Endothelial cell of umbilical vein (primary cell): ENCODE results near the gene RALGPS2. TPM values are rescaled to one million over a fixed set of nuclear protein-coding genes. Genes with fewer than 3 reads are reported as not detected.

Experiments
- BruUV-seq: library from RNA; stranded (reverse); fragments of 400-500 nt; replicated peaks from 2 replicates; lab custom pipeline; 2021; lab: Mats Ljungman, UMichigan
- CTCF ChIA-PET: fragments of 300-600, 350-600 bp; sonication (Branson Sonifier 250); formaldehyde crosslinking; loops from one replicate; lab custom pipeline; 2021; ENCODE audit warnings: antibody characterized with exemption, inconsistent platforms; lab: Charles Lee
- POLR2A ChIA-PET: fragments of 300-600, 350-600 bp; sonication (Branson Sonifier 250); formaldehyde crosslinking; loops from one replicate; lab custom pipeline; 2021; ENCODE audit warnings: antibody characterized with exemption, inconsistent platforms; lab: Charles Lee
- DNase-seq: peaks from one replicate; pipeline ENCODE4 v3.0.0-alpha.2; 2011; ENCODE audit warnings: low read depth, low spot score
- FAIRE-seq: peaks from 2 replicates; lab custom pipeline; 2011; peaks lifted over from hg19 to GRCh38; lab: Jason Lieb, UNC
- H2AFZ ChIP-seq: 2 replicates; pipeline ENCODE4 v1.6.0; 2012; ENCODE audit warnings: low read depth, low read length, control low read depth, inconsistent platforms
- H3K27ac ChIP-seq: 2 replicates; pipeline ENCODE4 v1.5.1; 2011; ENCODE audit warnings: low read depth, mild to moderate bottlenecking, control low read depth, low read length, moderate library complexity; ENCODE audit not compliant: insufficient read depth
- H3K27me3 ChIP-seq, 2 experiments: 2 replicates each; pipeline versions ENCODE4 v1.6.0 to v1.6.1; 2011; ENCODE audit warnings: low read length in 2 of 2, mixed read lengths in 1 of 2; ENCODE audit not compliant: control insufficient read depth in 2 of 2, insufficient read depth in 2 of 2
- H3K36me3 ChIP-seq, 2 experiments: 2 replicates in 1 of 2; 3 replicates in 1 of 2; pipeline ENCODE4 v1.5.1; 2011; ENCODE audit warnings: low read length in 2 of 2, mild to moderate bottlenecking in 1 of 2, moderate library complexity in 1 of 2; ENCODE audit not compliant: control insufficient read depth in 2 of 2, insufficient read depth in 2 of 2; ENCODE audit errors: extremely low read depth in 1 of 2
- H3K4me1 ChIP-seq: 3 replicates; pipeline ENCODE4 v1.5.1; 2011; ENCODE audit warnings: mild to moderate bottlenecking, low read length; ENCODE audit not compliant: control insufficient read depth, insufficient read depth; ENCODE audit errors: extremely low read depth
- H3K4me2 ChIP-seq: 2 replicates; pipeline ENCODE4 v1.6.1; 2011; ENCODE audit warnings: low read length, control low read depth, mixed read lengths; ENCODE audit not compliant: insufficient read depth
- H3K4me3 ChIP-seq, 3 experiments: fragments of 200-600 bp in 1 of 3; sonication (generic), shearing (Covaris generic) in 1 of 3; replicated peaks in 1 of 3; 2 replicates each; pipeline ENCODE4 v1.5.1; 2011 to 2016; ENCODE audit warnings: control low read depth in 3 of 3, low read length in 3 of 3, mild to moderate bottlenecking in 2 of 3, inconsistent platforms in 1 of 3, low read depth in 1 of 3, moderate library complexity in 1 of 3; ENCODE audit not compliant: insufficient read depth in 1 of 3
- H3K79me2 ChIP-seq: 2 replicates; pipeline ENCODE4 v1.6.0; 2012; ENCODE audit warnings: low read length, inconsistent platforms; ENCODE audit not compliant: control insufficient read depth, insufficient read depth
- H3K9ac ChIP-seq: replicated peaks from 2 replicates; pipeline ENCODE3; 2011; ENCODE audit warnings: low read length, control low read depth; ENCODE audit not compliant: insufficient read depth; ENCODE audit errors: extremely low read depth
- H3K9me1 ChIP-seq: replicated peaks from 3 replicates; pipeline ENCODE4 v1.6.0; 2011; ENCODE audit warnings: mild to moderate bottlenecking, low read length; ENCODE audit not compliant: control insufficient read depth, insufficient read depth; ENCODE audit errors: extremely low read depth
- H3K9me3 ChIP-seq: replicated peaks from 2 replicates; pipeline ENCODE4 v1.5.1; 2012; ENCODE audit warnings: low read length, inconsistent platforms; ENCODE audit not compliant: control insufficient read depth, insufficient read depth
- H4K20me1 ChIP-seq: replicated peaks from 2 replicates; pipeline ENCODE3; 2011; ENCODE audit warnings: mild to moderate bottlenecking, low read length; ENCODE audit not compliant: control insufficient read depth, insufficient read depth; ENCODE audit errors: extremely low read depth
- EZH2 ChIP-seq: IDR thresholded peaks from 2 replicates; pipeline ENCODE4 v1.6.1; 2012; ENCODE audit warnings: borderline replicate concordance, low read depth, mild to moderate bottlenecking, moderate library complexity, low read length, inconsistent platforms; ENCODE audit not compliant: severe bottlenecking
- FOS ChIP-seq: IDR thresholded peaks from 2 replicates; pipeline ENCODE4 v1.6.1; 2011; ENCODE audit warnings: mild to moderate bottlenecking, low read length, moderate library complexity, borderline replicate concordance; ENCODE audit not compliant: insufficient read depth
- GATA2 ChIP-seq: IDR thresholded peaks from 2 replicates; pipeline ENCODE4 v1.7.0; 2011; ENCODE audit warnings: low read depth, mild to moderate bottlenecking, moderate library complexity, mixed read lengths, low read length; ENCODE audit not compliant: insufficient read length, insufficient read depth
- JUN ChIP-seq: IDR thresholded peaks from 2 replicates; pipeline ENCODE4 v1.6.1; 2011; ENCODE audit warnings: borderline replicate concordance, low read depth; ENCODE audit not compliant: insufficient read length, insufficient read depth
- MYC ChIP-seq: IDR thresholded peaks from one replicate; pipeline ENCODE4 v1.6.1; 2011; ENCODE audit warnings: mild to moderate bottlenecking, low read depth, low read length
- POLR2A ChIP-seq: IDR thresholded peaks from 2 replicates; pipeline ENCODE4 v1.6.1; 2012; ENCODE audit warnings: low read depth, mild to moderate bottlenecking, control low read depth, low read length
- POLR2AphosphoS5 ChIP-seq: IDR thresholded peaks from 2 replicates; pipeline ENCODE4 v1.6.1; 2012; ENCODE audit warnings: low read depth, mild to moderate bottlenecking, control low read depth, low read length, moderate library complexity; ENCODE audit not compliant: insufficient read depth
- dilution Hi-C: fragments of 300-500 bp; cut with MboI; formaldehyde crosslinking; loops from one replicate; pipeline ENCODE4 v1.15.0; 2019; ENCODE audit warnings: low sequenced_read_pairs; ENCODE audit not compliant: extremely low pct_ligation_motif_present
- intact Hi-C: fragments of 100-400 bp; cut with micrococcal nuclease; formaldehyde crosslinking; loops from one replicate; pipeline ENCODE4 v1.10.0; 2022
- polyA plus RNA-seq, 4 experiments: library from polyadenylated mRNA; depleted of rRNA in 3 of 4; stranded (reverse) in 3 of 4; unstranded in 1 of 4; fragments of >200 nt; gene quantifications; 2 replicates each; pipeline versions ENCODE4 v1.2.1 to v1.2.3, GENCODE V29; 2011 to 2012; ENCODE audit warnings: missing spikeins in 1 of 4
- total RNA-seq: library from RNA; stranded (reverse); gene quantifications from 2 replicates; pipeline ENCODE4 v1.2.3, GENCODE V29; 2021
- TF ChIP-seq, protein P1 (sequence below): IDR thresholded peaks from 2 replicates; pipeline ENCODE4 v1.6.1; 2011; ENCODE audit not compliant: insufficient read depth, insufficient read length
- TF ChIP-seq, protein P2 (sequence below), 2 donors: IDR thresholded peaks; 1 replicate in 1 of 2; 2 replicates in 1 of 2; pipeline ENCODE4 v1.5.1; 2011; ENCODE audit warnings: low read length in 2 of 2, mild to moderate bottlenecking in 2 of 2, moderate library complexity in 2 of 2, control low read depth in 1 of 2, inconsistent platforms in 1 of 2, low read depth in 1 of 2; ENCODE audit not compliant: insufficient read depth in 1 of 2; ENCODE audit errors: extremely low read depth in 1 of 2

Gene RALGPS2
- total and polyA plus RNA-seq, 2 donors (not counting 3 experiments of a cell fraction or from before 2014, with no cell fraction given): 4.6 to 27.7 TPM

DNA sequence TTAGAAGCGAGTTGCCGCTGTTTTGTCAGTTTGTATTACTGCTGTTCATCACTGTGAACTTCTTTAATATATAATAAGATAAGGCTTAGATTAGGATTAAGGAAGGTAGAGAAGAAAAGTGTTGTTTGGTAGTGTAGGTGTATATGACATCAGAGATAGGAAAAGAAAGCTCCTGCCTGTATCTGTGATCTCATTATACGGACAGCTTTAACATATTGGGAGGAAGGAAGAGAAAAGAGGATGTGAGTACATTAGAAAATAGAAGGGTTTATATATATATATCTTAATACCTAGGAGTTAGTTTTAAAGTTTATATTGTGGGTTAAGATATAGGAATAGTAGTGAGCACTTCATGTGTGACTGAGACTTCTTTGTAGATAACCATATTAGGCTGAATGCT lies 71.0 kb downstream of the RALGPS2 start:
- Histone ChIP-seq H2AFZ (no peak overlapping the region), H3K36me3 (no peaks in the 10 kb centered on the region), H4K20me1 (no peaks in the 10 kb centered on the region), H3K4me1 (no peaks in the 10 kb centered on the region), H3K27ac (no peak overlapping the region), H3K9me1 (no peaks in the 10 kb centered on the region), H3K27me3 (no peaks in the 10 kb centered on the region), H3K79me2 (no peaks in the 10 kb centered on the region), H3K4me3 (no peak overlapping the region), H3K9ac (no peak overlapping the region), H3K9me3 (no peaks in the 10 kb centered on the region), H3K4me2 (no peak overlapping the region)
- TF ChIP-seq JUN (no peak), FOS (no peak), EZH2 (no peak), MYC (no peak), POLR2A (no peak), POLR2AphosphoS5 (no peak), GATA2 (no peak)
- TF ChIP-seq, protein P1, sequence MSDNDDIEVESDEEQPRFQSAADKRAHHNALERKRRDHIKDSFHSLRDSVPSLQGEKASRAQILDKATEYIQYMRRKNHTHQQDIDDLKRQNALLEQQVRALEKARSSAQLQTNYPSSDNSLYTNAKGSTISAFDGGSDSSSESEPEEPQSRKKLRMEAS: no peak
- TF ChIP-seq, protein P2, sequence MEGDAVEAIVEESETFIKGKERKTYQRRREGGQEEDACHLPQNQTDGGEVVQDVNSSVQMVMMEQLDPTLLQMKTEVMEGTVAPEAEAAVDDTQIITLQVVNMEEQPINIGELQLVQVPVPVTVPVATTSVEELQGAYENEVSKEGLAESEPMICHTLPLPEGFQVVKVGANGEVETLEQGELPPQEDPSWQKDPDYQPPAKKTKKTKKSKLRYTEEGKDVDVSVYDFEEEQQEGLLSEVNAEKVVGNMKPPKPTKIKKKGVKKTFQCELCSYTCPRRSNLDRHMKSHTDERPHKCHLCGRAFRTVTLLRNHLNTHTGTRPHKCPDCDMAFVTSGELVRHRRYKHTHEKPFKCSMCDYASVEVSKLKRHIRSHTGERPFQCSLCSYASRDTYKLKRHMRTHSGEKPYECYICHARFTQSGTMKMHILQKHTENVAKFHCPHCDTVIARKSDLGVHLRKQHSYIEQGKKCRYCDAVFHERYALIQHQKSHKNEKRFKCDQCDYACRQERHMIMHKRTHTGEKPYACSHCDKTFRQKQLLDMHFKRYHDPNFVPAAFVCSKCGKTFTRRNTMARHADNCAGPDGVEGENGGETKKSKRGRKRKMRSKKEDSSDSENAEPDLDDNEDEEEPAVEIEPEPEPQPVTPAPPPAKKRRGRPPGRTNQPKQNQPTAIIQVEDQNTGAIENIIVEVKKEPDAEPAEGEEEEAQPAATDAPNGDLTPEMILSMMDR (IDR thresholded peaks at IDR 0.05; ENCODE audit: extremely low read depth in 1 of 2, insufficient read depth in 1 of 2, low read depth in 1 of 2, low read length in 2 of 2): no peak
- dilution Hi-C loops (no loop called here), intact Hi-C loops (no loop called here)
- CTCF ChIA-PET: interaction anchor here (1.1 to 1.7 kb wide), 2 partner anchors 12 to 207 kb away, joined by 3 to 6 read pairs; no protein-coding TSS in a partner anchor
- no TSS peak for BruUV-seq
- DNase-seq (no peak), FAIRE-seq (no peak)
- POLR2A ChIA-PET: no interaction called here
